Adrenal gland (tissue), 12 donors: Measurements from ENCODE around the gene HDAC1. TPM values are rescaled to one million over a fixed set of nuclear protein-coding genes. Genes with fewer than 3 reads are reported as not detected.
"Not testable (repeated sequence)": the region's sequence is repeated elsewhere in the genome, so short reads cannot be mapped to it uniquely, and the experiment has no call there.

Experiments
- DNase-seq, 7 donors: peaks; one replicate each; pipeline ENCODE4 v3.0.0-alpha.2; 2019 to 2020
- H3K27ac ChIP-seq, 5 donors: fragments of 200-600 bp; sonication (generic) in 4 of 5; 1 replicate in 3 of 5; 2 replicates in 2 of 5; pipeline versions ENCODE4 v1.5.1 to v1.8.0; 2016 to 2020; ENCODE audit warnings: mild to moderate bottlenecking in 1 of 5
- H3K27me3 ChIP-seq: fragments of 200-600 bp; 2 replicates; pipeline ENCODE4 v1.8.0; 2021
- H3K36me3 ChIP-seq, 2 donors: fragments of 200-600 bp; replicated peaks in 1 of 2; 1 replicate in 1 of 2; 2 replicates in 1 of 2; pipeline versions ENCODE4 v1.5.1 to v1.8.0; 2018 to 2022
- H3K4me1 ChIP-seq, 2 donors: fragments of 200-600 bp; replicated peaks in 1 of 2; 1 replicate in 1 of 2; 2 replicates in 1 of 2; pipeline versions ENCODE4 v1.5.1 to v1.8.0; 2018 to 2021
- H3K4me3 ChIP-seq, 4 donors: fragments of 200-600 bp; sonication (generic) in 3 of 4; one replicate each; pipeline ENCODE4 v1.5.1; 2016 to 2018
- H3K9me3 ChIP-seq, 3 donors: fragments of 200-600 bp; sonication (generic) in 1 of 3; replicated peaks in 1 of 3; 1 replicate in 2 of 3; 2 replicates in 1 of 3; pipeline versions ENCODE4 v1.5.1 to v1.8.0; 2016 to 2021
- POLR2A ChIP-seq, 2 donors: fragments of 450-650 bp; IDR thresholded peaks; one replicate each; pipeline ENCODE4 v1.6.1; 2017; ENCODE audit warnings: antibody characterized with exemption in 2 of 2, mild to moderate bottlenecking in 2 of 2, moderate library complexity in 1 of 2
- WGBS, 4 donors: extraction: QIAGEN DNeasy Blood & Tissue Kit in 2 of 4; methylation state at CpG; one replicate each; pipeline versions ENCODE4 v1.1.5 to v1.1.7; 2013 to 2017; 5-methylcytosine and 5-hydroxymethylcytosine counted together
- intact Hi-C, 2 donors: fragments of 100-400 bp; cut with DNase I; formaldehyde crosslinking; loops; one replicate each; pipeline versions ENCODE4 v1.14.1 to v1.15.0; 2022 to 2023
- polyA plus RNA-seq, 3 donors: library from polyadenylated mRNA; stranded (reverse); fragments of 200-250 nt in 2 of 3; fragments of 350-450 nt in 1 of 3; fragmentation: Illumina TruSeq in 1 of 3; extraction: RNeasy Lipid Tissue Mini Kit (QIAGEN cat#74804) in 1 of 3; gene quantifications; one replicate each; pipeline ENCODE4 v1.2.3, GENCODE V29; 2013 to 2014
- total RNA-seq, 9 donors: library from RNA; depleted of rRNA in 4 of 9; stranded (reverse); fragments of >200 nt in 4 of 9; fragments of 120-200 nt in 1 of 9; fragmentation: NEBNext Ultra II Directional in 1 of 9; extraction: Animal tissue kit (Norgen Biotek cat#: 25700) in 1 of 9; gene quantifications; one replicate each; pipeline versions ENCODE4 v1.1.0 to v1.2.4, GENCODE V29; 2013 to 2023
- TF ChIP-seq, protein P1 (sequence below), 6 experiments: fragments of 450-650 bp in 4 of 6; fragments of 200-600 bp in 2 of 6; sonication (generic) in 1 of 6; IDR thresholded peaks; 1 replicate in 5 of 6; 2 replicates in 1 of 6; pipeline versions ENCODE4 v1.5.1 to v1.8.0; 2016 to 2021; ENCODE audit warnings: antibody characterized with exemption in 6 of 6, mild to moderate bottlenecking in 2 of 6, moderate library complexity in 1 of 6
- donor health status: healthy with polysubstance abuse.
- donor health status: Bipolar disorder and iron deficiency.
- donor health status: DM: yes; HTN: yes; CAD: no.
- donor health status: DM: no; HTN: no; CAD: no.
- donor health status: DM: no; HTN: no; CAD: no.
- donor health status: DM: yes; HTN: yes; CAD: no.

HDAC1 gene
- total and polyA plus RNA-seq, 12 donors = 52.2 to 95.2 (median 71.2) TPM

- intact Hi-C loops = no loop called here
- DNase-seq = no peak
- no peak overlapping the region for H3K4me3 ChIP-seq
- H3K9me3 ChIP-seq = no peaks in the 10 kb centered on the region
- no peak overlapping the region for H3K27ac ChIP-seq
- peaks cover 3% of the 10 kb centered on the region for H3K27me3 ChIP-seq
- TF ChIP-seq, protein P1, sequence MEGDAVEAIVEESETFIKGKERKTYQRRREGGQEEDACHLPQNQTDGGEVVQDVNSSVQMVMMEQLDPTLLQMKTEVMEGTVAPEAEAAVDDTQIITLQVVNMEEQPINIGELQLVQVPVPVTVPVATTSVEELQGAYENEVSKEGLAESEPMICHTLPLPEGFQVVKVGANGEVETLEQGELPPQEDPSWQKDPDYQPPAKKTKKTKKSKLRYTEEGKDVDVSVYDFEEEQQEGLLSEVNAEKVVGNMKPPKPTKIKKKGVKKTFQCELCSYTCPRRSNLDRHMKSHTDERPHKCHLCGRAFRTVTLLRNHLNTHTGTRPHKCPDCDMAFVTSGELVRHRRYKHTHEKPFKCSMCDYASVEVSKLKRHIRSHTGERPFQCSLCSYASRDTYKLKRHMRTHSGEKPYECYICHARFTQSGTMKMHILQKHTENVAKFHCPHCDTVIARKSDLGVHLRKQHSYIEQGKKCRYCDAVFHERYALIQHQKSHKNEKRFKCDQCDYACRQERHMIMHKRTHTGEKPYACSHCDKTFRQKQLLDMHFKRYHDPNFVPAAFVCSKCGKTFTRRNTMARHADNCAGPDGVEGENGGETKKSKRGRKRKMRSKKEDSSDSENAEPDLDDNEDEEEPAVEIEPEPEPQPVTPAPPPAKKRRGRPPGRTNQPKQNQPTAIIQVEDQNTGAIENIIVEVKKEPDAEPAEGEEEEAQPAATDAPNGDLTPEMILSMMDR (IDR thresholded peaks at IDR 0.05) = no peak
- TF ChIP-seq POLR2A (IDR thresholded peaks at IDR 0.05) = no peak
- WGBS, 4 donors = 77 to 86% (median 83%) methylated on average over 21 to 31 of the region's 31 CpGs
- H3K4me1 ChIP-seq = no peaks in the 10 kb centered on the region
- no peaks in the 10 kb centered on the region for H3K36me3 ChIP-seq
These were observed 17.1 kb upstream of the HDAC1 start for GRCh38 chr1:32274646-32275340.

- peaks cover 3% of the 10 kb centered on the region for H3K27me3 ChIP-seq
- intact Hi-C loops = no loop called here
- DNase-seq = peak in 3 of 7 donors; percentile 34 to 54 (median 34)
- no peaks in the 10 kb centered on the region for H3K4me1 ChIP-seq
- H3K36me3 ChIP-seq = no peaks in the 10 kb centered on the region
- WGBS, 4 donors = 7 to 15% (median 11%) methylated on average over 4 to 41 of the region's 41 CpGs
- H3K9me3 ChIP-seq = no peaks in the 10 kb centered on the region
- TF ChIP-seq POLR2A (IDR thresholded peaks at IDR 0.05) = no peak
- TF ChIP-seq, protein P1 (IDR thresholded peaks at IDR 0.05) = no peak
- no peak overlapping the region for H3K27ac ChIP-seq
- H3K4me3 ChIP-seq = peak overlapping the region in 1 of 4 donors; percentile 19
These were observed 16.5 kb upstream of the HDAC1 start for GRCh38 chr1:32275424-32275823.

DNA sequence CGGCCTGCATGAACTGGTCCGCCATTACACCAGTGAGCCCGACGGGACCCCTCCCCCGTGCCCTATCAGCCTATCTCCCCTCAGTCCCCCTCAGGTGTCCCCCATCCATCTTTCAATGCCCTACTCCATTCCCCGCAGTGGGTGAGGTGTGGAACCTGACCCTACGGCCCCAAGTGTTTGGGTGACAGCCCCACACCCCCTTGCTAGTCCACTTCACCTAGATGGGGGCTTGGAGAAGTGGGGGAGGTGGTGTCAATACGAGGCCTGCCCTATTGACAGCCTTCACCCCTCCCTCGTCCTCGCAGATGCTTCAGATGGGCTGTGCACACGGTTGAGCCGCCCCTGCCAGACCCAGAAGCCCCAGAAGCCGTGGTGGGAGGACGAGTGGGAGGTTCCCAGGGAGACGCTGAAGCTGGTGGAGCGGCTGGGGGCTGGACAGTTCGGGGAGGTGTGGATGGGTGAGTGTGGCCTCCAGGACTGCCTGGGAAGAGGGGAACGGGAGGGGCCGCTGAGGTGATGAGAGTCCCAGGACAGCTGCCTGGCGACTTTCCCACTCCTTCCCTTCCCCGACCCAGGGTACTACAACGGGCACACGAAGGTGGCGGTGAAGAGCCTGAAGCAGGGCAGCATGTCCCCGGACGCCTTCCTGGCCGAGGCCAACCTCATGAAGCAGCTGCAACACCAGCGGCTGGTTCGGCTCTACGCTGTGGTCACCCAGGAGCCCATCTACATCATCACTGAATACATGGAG, 15.7 kb upstream of the HDAC1 start:
- 74 to 85% (median 85%) methylated on average over 18 to 30 of the region's 30 CpGs for WGBS, 4 donors
- no peaks in the 10 kb centered on the region for H3K36me3 ChIP-seq
- no peak overlapping the region for H3K4me3 ChIP-seq
- H3K27me3 ChIP-seq = peaks cover 3% of the 10 kb centered on the region
- no peak for DNase-seq
- no peak overlapping the region for H3K27ac ChIP-seq
- no peak for TF ChIP-seq POLR2A (IDR thresholded peaks at IDR 0.05)
- TF ChIP-seq, protein P1 (IDR thresholded peaks at IDR 0.05) = no peak
- intact Hi-C loops = no loop called here
- no peaks in the 10 kb centered on the region for H3K9me3 ChIP-seq
- no peaks in the 10 kb centered on the region for H3K4me1 ChIP-seq

GRCh38 chr1:32284777-32285176, 7.1 kb upstream of the HDAC1 start:
- H3K4me1 ChIP-seq, H3K36me3 ChIP-seq, H3K4me3 ChIP-seq, H3K9me3 ChIP-seq, H3K27me3 ChIP-seq, intact Hi-C loops, DNase-seq, H3K27ac ChIP-seq: not testable (repeated sequence)
- WGBS, 4 donors = 90 to 95% (median 91%) methylated on average over 8 of the region's 8 CpGs
